SK-N-SH (cell line): ENCODE data around the gene PRH1.

Experiments
- CHD2 ChIP-seq: fragments of 150-350 bp; IDR thresholded peaks from 2 replicates; pipeline ENCODE4 v1.6.1; 2018; ENCODE audit warnings: low read length; ENCODE audit not compliant: partially characterized antibody
- EP300 ChIP-seq, 2 experiments: IDR thresholded peaks; 2 replicates each; pipeline versions ENCODE4 v1.4.0 to v1.6.1; 2012; ENCODE audit warnings: borderline replicate concordance in 1 of 2, low read depth in 1 of 2, low read length in 1 of 2
- FOSL2 ChIP-seq: IDR thresholded peaks from 2 replicates; pipeline ENCODE4 v1.4.0; 2012; ENCODE audit warnings: low read depth, mild to moderate bottlenecking, moderate library complexity, borderline replicate concordance
- GABPA ChIP-seq: IDR thresholded peaks from 2 replicates; pipeline ENCODE4 v1.4.0; 2012; ENCODE audit warnings: low read depth, mild to moderate bottlenecking
- MXI1 ChIP-seq: IDR thresholded peaks from 2 replicates; pipeline ENCODE4 v1.6.1; 2012; ENCODE audit warnings: mild to moderate bottlenecking, low read depth, low read length, improper control_type of control experiment
- POLR2AphosphoS5 ChIP-seq: IDR thresholded peaks from 2 replicates; pipeline ENCODE4 v1.6.1; 2012; ENCODE audit warnings: low read depth, low read length
- RFX5 ChIP-seq: IDR thresholded peaks from 2 replicates; pipeline ENCODE4 v1.6.1; 2012; ENCODE audit warnings: mild to moderate bottlenecking, improper control_type of control experiment, low read length
- TEAD4 ChIP-seq: IDR thresholded peaks from 2 replicates; pipeline ENCODE4 v1.4.0; 2012; ENCODE audit warnings: mild to moderate bottlenecking, borderline replicate concordance; ENCODE audit not compliant: insufficient read depth
- TF ChIP-seq, protein P1 (sequence below): IDR thresholded peaks from 2 replicates; pipeline ENCODE4 v1.6.1; 2012; ENCODE audit warnings: mild to moderate bottlenecking, low read depth, low read length, moderate library complexity
- TF ChIP-seq, protein P2 (sequence below): fragments of 200-600 bp; sonication (generic); IDR thresholded peaks from 2 replicates; pipeline ENCODE4 v1.6.1; 2017; ENCODE audit warnings: antibody characterized with exemption, mild to moderate bottlenecking, moderate library complexity
- TF ChIP-seq, protein P3 (sequence below): IDR thresholded peaks from 2 replicates; pipeline ENCODE4; 2012

DNA sequence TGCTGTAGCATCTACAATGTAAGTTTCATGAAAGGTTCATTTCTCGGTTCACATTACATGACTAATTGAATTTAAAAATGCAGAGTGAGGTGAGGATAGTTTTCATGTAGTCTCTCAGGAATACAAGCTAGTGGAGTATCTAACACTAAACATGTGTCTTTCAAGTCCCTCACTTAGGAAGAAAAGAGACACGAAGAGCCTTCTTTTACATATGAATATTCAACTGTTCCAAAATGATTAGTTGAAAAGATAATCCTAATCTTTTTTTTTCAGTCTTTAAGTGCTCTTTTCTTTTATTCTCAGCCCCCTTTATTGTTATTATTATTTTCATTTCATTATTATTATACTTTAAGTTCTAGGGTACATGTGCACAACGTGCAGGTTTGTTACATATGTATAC, 45.6 kb downstream of the PRH1 start:
- no peak for TF ChIP-seq TEAD4
- no peak for TF ChIP-seq CHD2
- TF ChIP-seq POLR2AphosphoS5 = no peak
- no peak for TF ChIP-seq RFX5
- TF ChIP-seq, protein P1, sequence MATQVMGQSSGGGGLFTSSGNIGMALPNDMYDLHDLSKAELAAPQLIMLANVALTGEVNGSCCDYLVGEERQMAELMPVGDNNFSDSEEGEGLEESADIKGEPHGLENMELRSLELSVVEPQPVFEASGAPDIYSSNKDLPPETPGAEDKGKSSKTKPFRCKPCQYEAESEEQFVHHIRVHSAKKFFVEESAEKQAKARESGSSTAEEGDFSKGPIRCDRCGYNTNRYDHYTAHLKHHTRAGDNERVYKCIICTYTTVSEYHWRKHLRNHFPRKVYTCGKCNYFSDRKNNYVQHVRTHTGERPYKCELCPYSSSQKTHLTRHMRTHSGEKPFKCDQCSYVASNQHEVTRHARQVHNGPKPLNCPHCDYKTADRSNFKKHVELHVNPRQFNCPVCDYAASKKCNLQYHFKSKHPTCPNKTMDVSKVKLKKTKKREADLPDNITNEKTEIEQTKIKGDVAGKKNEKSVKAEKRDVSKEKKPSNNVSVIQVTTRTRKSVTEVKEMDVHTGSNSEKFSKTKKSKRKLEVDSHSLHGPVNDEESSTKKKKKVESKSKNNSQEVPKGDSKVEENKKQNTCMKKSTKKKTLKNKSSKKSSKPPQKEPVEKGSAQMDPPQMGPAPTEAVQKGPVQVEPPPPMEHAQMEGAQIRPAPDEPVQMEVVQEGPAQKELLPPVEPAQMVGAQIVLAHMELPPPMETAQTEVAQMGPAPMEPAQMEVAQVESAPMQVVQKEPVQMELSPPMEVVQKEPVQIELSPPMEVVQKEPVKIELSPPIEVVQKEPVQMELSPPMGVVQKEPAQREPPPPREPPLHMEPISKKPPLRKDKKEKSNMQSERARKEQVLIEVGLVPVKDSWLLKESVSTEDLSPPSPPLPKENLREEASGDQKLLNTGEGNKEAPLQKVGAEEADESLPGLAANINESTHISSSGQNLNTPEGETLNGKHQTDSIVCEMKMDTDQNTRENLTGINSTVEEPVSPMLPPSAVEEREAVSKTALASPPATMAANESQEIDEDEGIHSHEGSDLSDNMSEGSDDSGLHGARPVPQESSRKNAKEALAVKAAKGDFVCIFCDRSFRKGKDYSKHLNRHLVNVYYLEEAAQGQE = no peak
- TF ChIP-seq MXI1 = no peak
- no peak for TF ChIP-seq GABPA
- TF ChIP-seq, protein P2, sequence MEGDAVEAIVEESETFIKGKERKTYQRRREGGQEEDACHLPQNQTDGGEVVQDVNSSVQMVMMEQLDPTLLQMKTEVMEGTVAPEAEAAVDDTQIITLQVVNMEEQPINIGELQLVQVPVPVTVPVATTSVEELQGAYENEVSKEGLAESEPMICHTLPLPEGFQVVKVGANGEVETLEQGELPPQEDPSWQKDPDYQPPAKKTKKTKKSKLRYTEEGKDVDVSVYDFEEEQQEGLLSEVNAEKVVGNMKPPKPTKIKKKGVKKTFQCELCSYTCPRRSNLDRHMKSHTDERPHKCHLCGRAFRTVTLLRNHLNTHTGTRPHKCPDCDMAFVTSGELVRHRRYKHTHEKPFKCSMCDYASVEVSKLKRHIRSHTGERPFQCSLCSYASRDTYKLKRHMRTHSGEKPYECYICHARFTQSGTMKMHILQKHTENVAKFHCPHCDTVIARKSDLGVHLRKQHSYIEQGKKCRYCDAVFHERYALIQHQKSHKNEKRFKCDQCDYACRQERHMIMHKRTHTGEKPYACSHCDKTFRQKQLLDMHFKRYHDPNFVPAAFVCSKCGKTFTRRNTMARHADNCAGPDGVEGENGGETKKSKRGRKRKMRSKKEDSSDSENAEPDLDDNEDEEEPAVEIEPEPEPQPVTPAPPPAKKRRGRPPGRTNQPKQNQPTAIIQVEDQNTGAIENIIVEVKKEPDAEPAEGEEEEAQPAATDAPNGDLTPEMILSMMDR = no peak
- TF ChIP-seq EP300 (IDR thresholded peaks at IDR 0.05; ENCODE audit: borderline replicate concordance in 1 of 2, low read depth in 1 of 2, low read length in 1 of 2) = no peak
- TF ChIP-seq FOSL2 = no peak
- TF ChIP-seq, protein P3, sequence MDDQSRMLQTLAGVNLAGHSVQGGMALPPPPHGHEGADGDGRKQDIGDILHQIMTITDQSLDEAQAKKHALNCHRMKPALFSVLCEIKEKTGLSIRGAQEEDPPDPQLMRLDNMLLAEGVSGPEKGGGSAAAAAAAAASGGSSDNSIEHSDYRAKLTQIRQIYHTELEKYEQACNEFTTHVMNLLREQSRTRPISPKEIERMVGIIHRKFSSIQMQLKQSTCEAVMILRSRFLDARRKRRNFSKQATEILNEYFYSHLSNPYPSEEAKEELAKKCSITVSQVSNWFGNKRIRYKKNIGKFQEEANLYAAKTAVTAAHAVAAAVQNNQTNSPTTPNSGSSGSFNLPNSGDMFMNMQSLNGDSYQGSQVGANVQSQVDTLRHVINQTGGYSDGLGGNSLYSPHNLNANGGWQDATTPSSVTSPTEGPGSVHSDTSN = no peak
